HG03432 (cell line): ENCODE data around the gene TSHZ1.
"Not testable (repeated sequence)": the region's sequence is repeated elsewhere in the genome, so short reads cannot be mapped to it uniquely, and the experiment has no call there.

Experiments used
- ATAC-seq: cut with Tn5 transposase; IDR thresholded peaks from one replicate; pipeline ENCODE4 v1.9.1; 2021; ENCODE audit warnings: mild to moderate bottlenecking, moderate library complexity; ENCODE audit not compliant: unreplicated experiment

The TSHZ1 gene

DNA sequence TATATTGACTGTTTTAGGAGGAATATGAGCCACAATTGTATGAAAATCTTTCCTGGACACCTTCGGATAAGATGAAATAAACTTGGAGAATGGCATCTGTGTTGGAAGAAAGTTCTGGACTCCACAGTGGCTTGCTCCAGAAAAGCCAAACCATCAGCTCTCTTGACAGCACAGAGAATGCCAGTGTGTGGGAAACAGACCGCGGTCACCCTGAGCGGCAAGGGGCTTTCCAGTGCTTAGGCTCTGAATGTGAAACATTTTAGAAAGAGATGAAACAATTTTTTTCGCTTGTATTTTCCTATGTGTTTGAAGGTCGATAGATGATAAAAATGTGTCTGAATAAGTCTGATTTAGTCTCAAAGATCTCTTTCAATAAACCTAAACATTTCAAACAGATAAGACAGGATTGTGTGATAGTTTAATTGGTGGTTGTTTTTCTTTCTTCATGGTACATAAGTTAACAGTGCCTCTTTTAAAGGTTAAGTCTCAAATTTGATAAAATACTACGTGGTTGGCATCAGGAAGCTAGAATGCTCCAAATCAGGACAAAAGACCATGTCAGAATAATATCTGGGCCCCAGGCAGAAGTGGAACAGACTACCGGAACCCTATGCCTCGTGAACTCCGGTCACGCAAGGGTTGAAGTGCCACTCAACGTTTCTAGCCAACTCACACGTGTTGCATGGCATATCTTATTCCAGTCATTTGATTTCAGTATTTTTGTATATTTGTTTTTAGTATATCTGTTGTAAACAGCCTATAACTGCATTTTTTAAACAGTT, 30.6 kb upstream of the TSHZ1 start:
- ATAC-seq = no peak

DNA sequence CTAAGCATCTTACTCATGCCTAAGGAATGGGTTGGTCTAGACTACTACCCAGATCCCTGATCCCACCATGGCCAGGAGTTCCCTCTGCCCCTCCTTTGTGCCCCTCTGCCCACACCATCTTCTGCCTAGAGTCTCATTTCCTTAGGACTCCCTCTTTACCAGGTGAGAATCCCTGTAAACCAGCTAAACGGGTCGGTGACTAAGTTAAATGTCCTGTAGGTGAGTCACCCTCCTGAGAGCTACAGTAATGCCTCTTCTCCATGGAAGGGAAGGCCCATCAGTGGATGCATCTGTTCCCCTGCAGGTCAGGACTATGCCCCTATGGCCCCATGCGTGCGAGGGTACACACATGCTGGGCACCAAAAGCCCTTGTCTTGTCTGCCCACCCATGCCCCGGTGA, 27.1 kb upstream of the TSHZ1 start:
- ATAC-seq = no peak

DNA sequence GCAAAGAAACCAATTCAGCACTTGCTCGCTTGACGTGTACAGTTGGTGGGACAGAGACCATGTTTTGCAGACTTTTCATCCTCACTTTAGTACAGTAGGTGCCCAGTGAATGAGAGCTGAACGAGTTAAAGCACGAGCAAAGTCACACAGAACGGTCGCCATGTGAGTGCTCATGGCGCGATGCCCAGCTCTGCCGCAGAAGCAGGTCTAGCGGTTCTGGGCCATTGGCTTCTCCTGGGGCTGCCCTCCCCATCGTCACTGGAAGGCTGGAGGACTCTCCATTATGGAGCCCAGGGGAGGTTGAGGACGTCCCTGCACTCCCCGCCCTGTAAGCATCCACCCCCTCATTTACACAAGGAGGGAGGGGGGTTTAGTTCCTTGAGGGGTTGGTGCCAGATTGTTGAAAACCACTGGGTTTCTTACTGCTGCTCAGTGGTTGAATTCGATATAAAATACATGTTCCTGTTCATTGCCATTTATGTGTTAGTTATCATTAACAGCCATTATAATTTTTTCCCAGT, 26.6 kb upstream of the TSHZ1 start:
- ATAC-seq = no peak

DNA sequence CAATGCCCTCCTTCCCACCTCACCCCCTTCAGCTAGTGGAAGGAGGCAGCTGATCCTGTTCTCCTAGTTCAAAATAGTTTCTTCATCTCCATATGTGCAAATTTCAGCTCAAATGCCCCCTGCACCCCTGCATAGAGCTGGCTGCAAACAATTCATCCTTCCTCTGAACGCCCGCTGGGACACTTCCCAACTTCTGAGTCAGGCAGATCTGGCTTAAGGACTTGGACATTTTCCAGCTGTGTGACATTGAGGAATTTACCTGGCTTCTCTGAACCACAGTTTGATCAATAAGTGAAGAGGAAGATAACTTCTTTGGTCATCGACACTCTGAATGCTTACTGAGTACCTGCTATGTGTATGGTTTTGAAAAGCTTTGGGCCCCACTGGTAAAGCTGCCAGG, 25.1 kb upstream of the TSHZ1 start:
- no peak for ATAC-seq

DNA sequence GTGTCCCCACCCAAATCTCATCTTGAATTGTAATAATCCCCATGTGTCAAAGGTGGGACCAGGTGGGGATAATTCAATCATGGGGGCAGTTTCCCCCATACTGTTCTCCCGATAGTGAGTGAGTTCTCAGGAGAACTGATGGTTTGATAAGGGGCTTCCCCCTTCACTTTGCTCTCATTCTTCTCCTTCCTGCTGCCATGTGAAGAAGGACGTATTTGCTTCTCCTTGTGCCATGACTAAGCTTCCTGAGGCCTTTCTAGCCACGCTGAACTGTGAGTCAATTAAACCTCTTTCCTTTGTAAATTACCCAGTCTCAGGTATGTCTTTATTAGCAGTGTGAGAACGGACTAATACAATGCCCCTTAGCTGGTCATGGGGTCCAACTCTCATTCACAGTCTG, 22.9 kb upstream of the TSHZ1 start:
- not testable (repeated sequence) for ATAC-seq

DNA sequence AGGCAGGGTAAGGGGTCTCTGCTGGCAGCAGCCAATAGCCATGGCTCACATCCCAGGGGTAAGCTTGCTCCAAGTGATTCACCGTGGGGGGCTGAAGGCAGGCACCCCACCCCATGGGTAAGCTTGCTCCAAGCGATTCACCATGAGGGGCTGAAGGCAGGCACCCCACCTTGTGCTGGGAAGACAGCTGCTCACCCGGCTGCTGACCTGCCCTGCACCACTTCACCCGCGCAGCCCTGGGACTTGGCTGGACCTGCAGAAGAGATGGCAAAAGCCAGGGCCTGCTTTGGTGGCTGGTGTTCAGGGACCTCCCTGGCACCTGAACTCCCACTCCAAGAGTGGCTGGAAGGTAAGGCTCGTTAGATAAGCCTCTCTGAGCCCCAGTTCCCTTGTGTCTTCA, 20.9 kb upstream of the TSHZ1 start:
- ATAC-seq = no peak

DNA sequence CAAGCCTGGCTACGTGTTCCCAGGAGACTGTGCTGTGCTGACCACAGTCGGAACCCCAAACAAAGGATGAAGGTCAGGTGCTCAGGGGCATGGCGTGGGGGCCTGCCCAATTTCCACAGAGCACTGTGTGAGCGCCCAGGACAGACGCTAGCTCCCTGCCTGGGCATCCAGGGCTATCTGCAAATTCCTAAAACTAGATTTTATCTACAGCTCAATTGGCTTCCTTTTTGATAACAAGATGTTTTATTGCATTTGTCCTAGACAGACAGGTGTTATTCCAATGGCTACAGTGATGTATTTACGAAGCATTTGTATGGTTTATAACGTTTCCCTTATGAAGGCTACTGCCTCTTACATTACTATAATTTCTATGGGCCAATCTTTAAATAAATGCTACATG, 17.7 kb upstream of the TSHZ1 start:
- ATAC-seq = no peak

DNA sequence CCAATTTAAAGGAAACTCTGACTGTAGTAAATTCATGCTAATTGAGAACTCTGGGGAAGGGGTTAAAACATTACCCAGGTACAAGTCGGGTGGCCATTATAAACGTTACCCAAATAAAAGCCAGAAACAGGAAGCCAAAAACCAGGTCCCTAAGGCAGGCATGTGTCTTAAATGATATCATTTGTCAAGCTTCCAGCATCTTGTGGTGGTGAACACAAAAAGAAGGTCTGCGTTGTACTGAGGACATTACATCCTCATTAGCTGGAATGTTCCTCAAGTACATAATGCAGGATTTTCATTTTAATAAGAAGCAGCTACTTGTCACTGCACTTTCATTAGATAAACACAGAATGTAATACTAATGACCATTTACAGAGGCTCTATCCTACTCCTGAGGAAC, 12.6 kb upstream of the TSHZ1 start:
- no peak for ATAC-seq

DNA sequence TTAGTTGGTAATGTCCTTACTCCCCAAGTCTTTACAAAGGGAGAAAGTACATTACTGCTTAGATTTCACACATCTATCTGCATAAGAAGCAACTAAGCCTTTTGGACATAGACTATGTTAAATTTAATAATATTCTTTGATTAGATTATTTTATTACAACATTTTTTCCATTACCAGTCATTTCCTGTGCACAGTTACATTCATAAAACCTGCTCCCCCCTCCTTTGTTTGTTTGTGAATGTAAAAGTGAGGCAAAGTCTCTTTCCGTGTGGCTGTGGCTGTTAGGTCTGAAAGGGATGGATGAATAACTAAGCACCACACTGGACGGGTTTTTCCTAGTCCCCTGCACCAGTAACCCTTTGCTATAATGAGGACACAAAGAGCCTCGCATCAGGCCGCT, 11.3 kb upstream of the TSHZ1 start:
- no peak for ATAC-seq

DNA sequence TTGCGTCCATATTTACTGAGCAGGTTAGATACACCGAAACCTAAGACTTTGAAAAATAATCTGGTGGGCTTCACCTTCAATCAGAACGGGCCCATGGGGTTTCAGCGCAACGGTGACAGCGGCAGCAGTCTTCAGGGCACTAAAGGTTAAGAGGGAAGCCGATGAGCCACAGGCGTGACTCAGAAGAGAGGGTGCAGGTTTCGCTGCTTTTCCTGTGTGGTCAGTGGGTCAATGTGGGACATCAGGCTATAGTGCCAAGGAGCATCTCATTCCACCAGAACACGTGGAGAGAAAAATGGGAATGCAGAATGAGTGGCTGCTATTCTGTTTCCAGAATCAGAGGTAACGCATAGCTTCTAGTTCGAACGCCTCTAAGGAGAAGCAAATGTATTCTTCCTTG, 10.5 kb upstream of the TSHZ1 start:
- no peak for ATAC-seq

DNA sequence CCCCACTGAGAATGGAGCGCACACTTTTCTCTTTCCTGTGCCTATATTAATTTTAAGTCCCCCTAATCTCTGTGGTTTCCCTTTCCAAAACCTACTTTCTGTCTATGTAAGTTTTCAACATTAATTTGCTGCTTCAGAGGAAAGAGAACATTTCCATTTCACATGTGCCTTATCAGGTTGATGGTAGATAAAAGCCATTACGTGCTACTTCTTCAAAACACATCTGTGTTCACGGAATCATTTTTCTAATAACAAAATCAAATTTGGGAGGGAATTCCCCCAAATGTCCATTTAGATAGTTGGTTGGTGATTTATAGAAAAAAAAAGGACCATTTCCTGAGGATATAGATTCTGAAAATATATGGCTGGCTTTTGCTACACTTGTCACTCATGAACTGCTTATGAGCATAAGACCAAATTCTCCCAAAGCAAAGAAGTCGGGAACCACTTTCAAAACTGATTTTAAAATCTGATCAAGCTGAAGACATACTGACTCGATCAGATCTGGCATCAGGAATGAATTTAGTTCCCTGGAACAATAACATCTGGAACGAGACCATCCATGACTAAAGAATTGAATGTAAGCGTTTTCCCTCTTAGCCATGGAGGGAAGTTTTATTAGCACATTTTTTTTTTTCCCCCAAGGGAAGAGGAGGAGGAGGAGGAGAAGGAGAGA, 9.9 kb upstream of the TSHZ1 start:
- no peak for ATAC-seq

DNA sequence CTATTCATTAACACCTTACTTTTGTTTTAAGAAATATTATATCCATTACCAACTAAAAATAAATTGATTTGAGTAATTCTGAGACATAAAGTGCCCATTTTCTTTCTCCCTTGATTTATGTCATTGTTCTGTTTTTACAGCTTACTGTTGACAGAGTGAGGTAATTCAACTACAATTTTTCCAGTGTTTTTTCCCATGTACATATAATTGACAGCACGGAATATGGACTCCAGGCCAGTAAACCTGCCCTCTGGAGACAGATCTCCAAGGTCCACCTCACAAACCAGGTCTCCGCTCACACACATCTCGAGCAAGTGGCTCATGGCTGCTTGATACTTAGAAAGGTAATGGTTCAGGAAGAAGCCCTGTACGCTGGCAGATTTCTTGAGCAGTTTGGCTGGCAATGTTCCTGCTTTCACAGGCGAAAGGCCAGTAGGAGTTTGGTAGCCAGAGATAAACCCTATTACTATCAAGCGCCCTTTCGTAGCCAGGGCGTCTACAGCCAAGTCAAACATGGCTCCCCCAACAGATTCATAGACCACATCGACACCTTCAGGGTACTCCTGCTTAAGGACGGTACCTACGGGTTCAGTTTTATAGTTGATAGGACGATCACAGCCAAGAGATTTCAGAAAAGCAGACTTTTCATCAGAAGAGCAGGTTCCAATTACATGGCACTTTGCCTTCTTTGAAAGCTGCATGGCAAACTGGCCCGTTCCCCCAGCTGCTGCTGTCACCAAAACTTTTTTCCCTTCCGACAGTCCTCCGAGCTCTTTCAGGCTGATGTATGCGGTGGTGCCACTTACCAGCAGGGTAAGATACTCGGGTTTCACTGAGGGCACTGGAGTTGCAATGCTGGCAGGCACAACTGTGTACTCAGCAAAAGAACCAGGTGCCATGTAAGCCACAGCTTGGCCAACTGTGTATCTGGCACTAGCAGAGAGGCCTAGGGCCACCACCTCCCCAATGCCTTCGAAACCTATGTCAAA, 9.0 kb upstream of the TSHZ1 start:
- no peak for ATAC-seq

DNA sequence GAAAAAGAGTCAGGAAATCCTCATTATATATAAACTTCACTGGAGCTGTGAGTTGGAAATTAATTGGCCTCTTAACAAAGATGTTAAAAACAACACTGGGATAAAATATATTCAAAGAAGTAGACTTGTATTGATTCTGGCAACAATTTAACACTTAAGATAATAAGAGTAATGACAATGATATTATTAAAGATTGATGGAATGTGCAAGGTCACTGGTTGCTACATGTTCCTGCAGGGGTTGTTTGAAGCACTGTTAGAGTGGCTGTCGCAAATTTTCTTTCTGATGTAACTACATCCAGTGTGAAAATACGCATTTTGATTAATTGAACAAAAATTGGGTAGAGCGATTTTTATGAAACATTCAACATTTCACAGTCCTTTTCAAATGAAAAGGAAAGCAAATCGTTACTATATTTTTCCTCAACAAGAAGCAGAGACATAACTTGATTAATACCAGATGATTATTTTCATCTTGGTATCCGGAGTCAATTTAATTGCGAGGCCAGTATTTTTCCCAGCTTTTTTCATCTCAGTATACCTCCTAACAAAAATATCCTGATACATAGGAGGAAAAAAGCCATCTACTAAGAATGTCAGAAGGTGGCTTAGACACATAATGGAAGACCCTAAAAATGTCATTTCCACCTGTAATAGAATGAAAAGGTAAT, 7.8 kb upstream of the TSHZ1 start:
- no peak for ATAC-seq

DNA sequence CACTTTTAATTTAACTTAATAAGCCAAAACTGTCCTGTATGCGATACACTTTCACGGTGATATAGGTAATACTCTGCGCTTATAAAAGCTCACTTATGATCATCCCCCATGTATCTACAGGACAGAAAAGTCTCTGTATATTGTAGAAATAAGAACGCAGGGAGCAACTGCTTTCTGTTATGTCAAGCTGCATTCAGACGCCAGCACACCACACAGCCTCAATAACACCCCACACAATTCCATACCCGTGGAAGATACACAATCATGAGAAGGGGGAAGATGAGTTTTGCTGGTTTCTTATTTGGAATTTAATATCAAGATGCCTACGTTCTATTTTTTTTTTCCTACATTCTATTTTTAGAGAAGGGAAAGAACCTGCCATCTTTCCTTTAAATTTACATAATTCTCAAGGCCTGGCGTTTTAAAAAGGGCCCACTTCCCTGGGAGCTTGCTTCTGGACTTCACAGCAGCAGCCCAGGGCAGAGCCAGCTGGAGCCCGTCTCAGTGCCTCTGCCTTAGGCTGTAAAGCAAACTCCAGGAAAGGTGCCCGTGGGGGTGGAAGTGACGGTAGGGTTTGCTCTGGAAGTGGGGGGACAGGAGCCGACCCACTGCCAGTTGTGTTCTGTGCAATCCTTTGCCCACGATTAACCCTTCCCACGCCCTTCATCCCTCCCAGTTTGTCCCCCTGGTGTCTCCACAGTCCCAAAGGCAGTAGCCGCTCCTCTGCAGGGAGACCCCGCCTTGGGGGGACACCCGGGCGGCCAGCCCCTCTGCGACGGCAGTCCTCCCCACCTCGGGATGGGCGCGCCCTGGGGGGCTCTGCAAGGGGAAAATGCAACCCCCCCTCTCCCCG, 7.0 kb upstream of the TSHZ1 start:
- no peak for ATAC-seq

DNA sequence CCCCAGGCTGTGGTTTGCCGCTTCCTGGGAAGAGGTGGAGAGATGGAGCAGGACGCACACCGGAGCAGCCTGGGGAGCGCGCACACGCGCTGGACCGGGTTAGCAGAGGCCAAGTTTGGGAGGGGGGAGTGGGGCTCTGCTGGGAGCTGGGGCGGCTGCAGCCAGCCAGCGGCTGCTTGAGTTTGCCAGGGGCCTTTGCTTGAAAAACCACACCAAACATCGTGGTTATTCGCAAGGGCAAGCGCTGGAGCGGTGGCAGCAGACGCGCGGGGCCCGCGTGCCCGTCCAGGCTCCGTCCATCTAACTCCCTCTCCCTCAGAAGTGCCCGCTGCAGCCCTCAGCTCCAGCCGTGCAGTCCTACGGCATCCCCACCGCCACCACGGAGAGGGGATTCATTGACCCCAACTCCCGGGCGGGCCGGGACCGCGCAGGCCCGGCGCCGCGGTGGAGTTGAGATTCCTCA, 6.3 kb upstream of the TSHZ1 start:
- ATAC-seq = no peak

DNA sequence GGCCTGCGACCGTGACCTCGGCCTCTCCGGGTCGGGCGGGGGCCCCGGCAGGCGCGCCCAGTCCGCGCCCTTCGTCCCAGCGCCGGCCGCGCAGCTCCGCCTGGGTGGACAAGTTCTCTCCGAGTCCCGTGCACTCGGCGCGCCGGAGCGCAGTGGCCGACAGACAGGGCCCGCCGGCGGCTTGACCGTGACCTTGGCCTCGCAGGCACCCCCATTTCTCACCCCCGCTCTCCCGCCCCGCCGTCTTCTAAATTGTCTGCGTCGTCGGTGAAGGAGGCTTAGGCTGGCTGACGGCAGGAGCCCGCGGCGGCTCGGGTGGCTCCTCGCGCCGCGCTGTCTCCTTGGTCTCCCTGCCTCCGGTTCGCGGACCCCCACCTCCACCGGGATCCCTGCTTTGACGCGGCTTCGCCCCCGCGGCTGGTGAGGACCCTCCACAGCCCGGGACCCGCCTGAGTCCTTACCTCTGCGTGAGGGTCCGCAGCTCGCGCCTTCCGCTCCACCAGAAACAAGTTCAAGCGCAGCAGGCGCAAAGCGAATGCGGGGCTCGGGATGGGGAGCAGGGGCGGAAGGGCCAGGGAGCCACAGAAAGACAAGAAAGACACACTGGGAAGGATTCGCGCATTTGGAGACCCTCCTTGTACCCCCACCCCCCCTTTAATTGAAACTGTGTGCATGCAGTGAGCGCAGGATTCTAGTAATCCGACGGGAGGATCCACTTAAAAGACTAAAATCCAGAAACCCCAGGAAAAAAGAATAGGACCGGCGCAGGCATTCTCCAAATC, 5.7 kb upstream of the TSHZ1 start:
- ATAC-seq = no peak

DNA sequence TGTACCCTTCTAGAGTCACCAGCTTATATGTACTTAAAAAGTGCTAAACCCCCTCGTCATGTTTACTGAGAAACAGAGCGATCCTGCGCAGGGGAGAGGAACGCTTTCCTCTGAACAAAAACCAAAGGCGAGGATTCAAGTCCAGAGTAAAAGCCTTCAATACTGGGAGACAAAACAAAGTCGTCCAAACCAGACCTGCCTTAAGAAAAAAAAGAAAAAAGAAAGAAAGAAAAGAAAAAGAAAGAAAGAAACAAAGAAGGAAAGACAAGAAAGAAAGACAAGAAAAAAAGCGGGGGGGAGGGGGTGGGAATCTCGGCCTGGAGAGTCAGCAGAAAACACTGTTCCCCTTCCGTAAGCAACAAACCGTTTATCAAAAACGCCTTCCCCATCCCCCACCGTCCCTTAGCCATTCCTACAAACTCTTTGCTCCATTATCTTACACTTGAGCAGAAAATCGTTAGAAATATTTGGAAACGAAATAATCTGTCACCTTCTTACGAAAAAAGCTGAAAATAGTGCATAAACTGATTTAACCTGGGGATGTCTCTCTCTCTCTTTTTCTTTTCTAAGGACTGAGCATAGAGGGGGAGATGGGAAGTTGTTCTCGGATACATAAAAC, 5.0 kb upstream of the TSHZ1 start:
- no peak for ATAC-seq
